Dermis lymphatic vessel endothelial cell (primary cell): ENCODE data around the gene FMNL2. TPM values are rescaled to one million over a fixed set of nuclear protein-coding genes. Genes with fewer than 3 reads are reported as not detected.

Experiments
- total RNA-seq: library from RNA; depleted of rRNA; stranded (reverse); fragments of >200 nt; gene quantifications from 2 replicates; pipeline ENCODE4 v1.2.1, GENCODE V29; 2014

FMNL2 gene
- total RNA-seq: 43.7 and 50.0 TPM in 2 replicates

GRCh38 chr2:152335016-152335725 is at the start of gene FMNL2:
FMNL2 (plus strand) TSS chr2:152335174.

Other genes starting within 250 kb of the FMNL2 start
- 0.11 and 0.26 TPM in 2 replicates for gene CACNB4, start 236.1 kb upstream of the FMNL2 start, total RNA-seq
- gene STAM2, start 159.4 kb upstream of the FMNL2 start, total RNA-seq: 24.2 and 27.2 TPM in 2 replicates